Mesendoderm (in vitro differentiated cells): ENCODE results near the gene TMX4.

Experiments used
- DNase-seq: peaks from one replicate; pipeline ENCODE4 v3.0.0; 2013
- H2AK5ac ChIP-seq: 2 replicates; pipeline ENCODE4 v1.6.1; 2013; ENCODE audit warnings: low read length, inconsistent platforms
- H2BK120ac ChIP-seq: 2 replicates; pipeline ENCODE4 v1.6.1; 2013; ENCODE audit warnings: low read depth, mild to moderate bottlenecking, low read length, moderate library complexity, mixed read lengths
- H2BK15ac ChIP-seq: replicated peaks from 2 replicates; pipeline ENCODE4 v1.6.1; 2013; ENCODE audit warnings: low read depth, mild to moderate bottlenecking, moderate library complexity
- H2BK5ac ChIP-seq: 2 replicates; pipeline ENCODE4 v1.6.1; 2013; ENCODE audit warnings: low read length, inconsistent platforms
- H3K18ac ChIP-seq: 2 replicates; pipeline ENCODE4 v1.6.1; 2013; ENCODE audit warnings: mild to moderate bottlenecking, low read length, mixed read lengths
- H3K23ac ChIP-seq: one replicate; pipeline ENCODE4 v1.6.1; 2013; ENCODE audit warnings: low read length
- H3K27ac ChIP-seq: 2 replicates; pipeline ENCODE4 v1.5.1; 2013; ENCODE audit warnings: low read depth, mild to moderate bottlenecking, inconsistent platforms, low read length, moderate library complexity
- H3K27me3 ChIP-seq: 2 replicates; pipeline ENCODE4 v1.6.1; 2013; ENCODE audit warnings: low read length, control low read depth, mild to moderate bottlenecking, inconsistent platforms; ENCODE audit not compliant: insufficient read depth, poor library complexity
- H3K36me3 ChIP-seq: 2 replicates; pipeline ENCODE4 v1.6.1; 2013; ENCODE audit warnings: low read length, inconsistent platforms; ENCODE audit not compliant: control insufficient read depth, insufficient read depth
- H3K4ac ChIP-seq: one replicate; pipeline ENCODE4 v1.6.1; 2013; ENCODE audit warnings: low read depth, mild to moderate bottlenecking, low read length, moderate library complexity
- H3K4me1 ChIP-seq: 2 replicates; pipeline ENCODE4 v1.6.1; 2013; ENCODE audit warnings: low read depth, low read length, inconsistent platforms; ENCODE audit not compliant: control insufficient read depth
- H3K4me2 ChIP-seq: 2 replicates; pipeline ENCODE4 v1.6.1; 2013; ENCODE audit warnings: low read length
- H3K4me3 ChIP-seq: 2 replicates; pipeline ENCODE4 v1.5.1; 2013; ENCODE audit warnings: mild to moderate bottlenecking, low read length
- H3K56ac ChIP-seq: one replicate; pipeline ENCODE4 v1.6.1; 2013; ENCODE audit warnings: low read length
- H3K79me1 ChIP-seq: 2 replicates; pipeline ENCODE4 v1.6.1; 2013; ENCODE audit warnings: low read length, inconsistent platforms
- H3K79me2 ChIP-seq: 2 replicates; pipeline ENCODE4 v1.6.1; 2013; ENCODE audit warnings: mild to moderate bottlenecking, low read length; ENCODE audit not compliant: control insufficient read depth, insufficient read depth
- H3K9ac ChIP-seq: 2 replicates; pipeline ENCODE4 v1.6.1; 2013; ENCODE audit warnings: low read length, inconsistent platforms
- H4K5ac ChIP-seq: one replicate; pipeline ENCODE4 v1.6.1; 2013; ENCODE audit warnings: low read length
- H4K8ac ChIP-seq: one replicate; pipeline ENCODE4 v1.6.1; 2013; ENCODE audit warnings: low read depth, mild to moderate bottlenecking, control low read depth, low read length, moderate library complexity
- WGBS: extraction: QIAGEN DNeasy Blood & Tissue Kit; methylation state at CpG from one replicate; pipeline ENCODE4 v1.1.7; 2013; ENCODE audit warnings: low lambda C conversion rate, missing lambda C conversion rate; ENCODE audit not compliant: insufficient coverage; ENCODE audit errors: extremely low coverage; 5-methylcytosine and 5-hydroxymethylcytosine counted together

Gene TMX4

GRCh38 chr20:7974785-7975435 lies 44.7 kb downstream of the TMX4 start:
- no CpG with 5 or more reads among the region's 4 CpGs for WGBS
- Histone ChIP-seq H3K23ac (no peak overlapping the region), H2AK5ac (no peak overlapping the region), H3K4ac (no peak overlapping the region), H4K8ac (no peak overlapping the region), H3K79me2 (no peaks in the 10 kb centered on the region), H2BK15ac (no peak overlapping the region), H3K18ac (no peak overlapping the region), H3K9ac (no peak overlapping the region), H3K27ac (no peak overlapping the region), H4K5ac (no peak overlapping the region), H3K79me1 (no peaks in the 10 kb centered on the region), H3K4me3 (no peak overlapping the region), H3K4me2 (no peak overlapping the region), H3K36me3 (no peaks in the 10 kb centered on the region), H2BK5ac (no peak overlapping the region), H3K27me3 (no peaks in the 10 kb centered on the region), H3K4me1 (no peaks in the 10 kb centered on the region), H3K56ac (no peak overlapping the region), H2BK120ac (no peak overlapping the region)
- DNase-seq: no peak

DNA sequence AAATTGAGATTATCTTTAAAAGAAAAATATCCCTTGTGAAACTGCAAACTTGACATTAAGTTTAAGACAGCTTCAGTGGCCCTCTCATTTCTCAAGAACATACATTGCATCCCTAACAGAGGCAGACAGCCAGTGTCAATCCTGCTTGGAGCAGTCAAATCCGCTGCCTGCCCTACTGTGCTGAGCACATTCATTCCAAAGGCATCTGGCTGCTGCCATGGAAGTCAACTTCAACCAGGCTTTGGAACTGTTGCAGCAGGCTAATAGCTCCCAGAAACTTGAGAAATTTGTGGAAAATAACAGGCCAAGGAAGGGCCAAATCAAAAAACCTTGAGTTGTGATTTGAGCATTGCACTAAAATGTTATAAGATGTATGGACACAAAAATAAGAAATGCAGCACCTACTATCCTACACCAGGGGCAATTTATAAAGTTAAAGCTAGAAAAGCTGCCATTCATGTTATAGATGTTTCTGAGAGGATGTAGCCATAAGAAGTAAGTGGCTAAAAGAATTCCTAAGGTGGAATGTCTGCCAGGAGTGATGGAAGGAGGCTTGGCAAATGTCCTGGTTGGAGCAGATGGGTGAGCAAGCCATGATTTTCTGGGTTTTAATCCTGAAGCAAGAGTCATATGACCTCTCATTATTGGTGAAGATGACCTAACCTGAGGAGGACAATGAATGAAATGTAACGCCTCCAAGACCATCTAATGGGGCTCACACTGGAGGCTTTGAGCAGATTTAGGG lies 47.9 kb downstream of the TMX4 start:
- WGBS: no CpG with 5 or more reads among the region's 2 CpGs
- H3K4me2 ChIP-seq: no peak overlapping the region
- no peak overlapping the region for H2BK15ac ChIP-seq
- H2AK5ac ChIP-seq: no peak overlapping the region
- H3K4me1 ChIP-seq: no peaks in the 10 kb centered on the region
- no peak overlapping the region for H3K9ac ChIP-seq
- no peak overlapping the region for H2BK120ac ChIP-seq
- no peak overlapping the region for H3K27ac ChIP-seq
- no peak overlapping the region for H3K56ac ChIP-seq
- H4K8ac ChIP-seq: no peak overlapping the region
- no peak overlapping the region for H3K23ac ChIP-seq
- H3K4me3 ChIP-seq: no peak overlapping the region
- no peaks in the 10 kb centered on the region for H3K36me3 ChIP-seq
- H4K5ac ChIP-seq: no peak overlapping the region
- DNase-seq: no peak
- no peaks in the 10 kb centered on the region for H3K79me1 ChIP-seq
- H2BK5ac ChIP-seq: no peak overlapping the region
- H3K79me2 ChIP-seq: no peaks in the 10 kb centered on the region
- no peaks in the 10 kb centered on the region for H3K27me3 ChIP-seq
- H3K4ac ChIP-seq: no peak overlapping the region
- H3K18ac ChIP-seq: no peak overlapping the region

DNA sequence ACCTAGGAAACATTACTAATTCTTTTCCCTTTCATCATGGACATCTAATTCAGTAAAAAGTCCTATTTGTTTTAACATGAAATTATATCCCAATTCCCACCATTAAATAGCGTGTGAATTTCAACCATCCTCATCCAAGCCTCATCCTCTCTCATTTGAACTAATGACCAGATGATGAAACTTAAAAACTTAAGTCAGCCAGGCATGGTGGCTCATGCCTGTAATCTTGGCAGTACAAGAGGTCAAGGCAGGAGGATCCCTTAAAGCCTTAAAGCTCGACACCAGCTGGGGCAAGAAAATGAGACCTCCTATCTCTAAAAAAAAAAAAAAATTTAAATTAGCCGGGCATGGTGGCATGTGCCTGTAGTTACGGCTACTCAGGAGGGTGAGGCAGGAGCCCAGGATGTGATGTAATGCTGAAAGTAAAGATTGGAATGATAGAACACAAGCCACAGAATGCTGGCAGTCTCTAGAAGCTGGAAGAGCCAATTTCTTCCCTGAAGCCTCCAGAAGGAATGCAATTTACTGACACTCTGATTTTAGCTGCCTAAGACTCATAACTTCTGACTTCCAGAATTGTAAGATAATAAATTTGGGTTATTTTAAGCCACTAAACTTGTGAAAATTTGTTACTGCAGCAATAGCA lies 52.2 kb downstream of the TMX4 start:
- no peak overlapping the region for H4K8ac ChIP-seq
- WGBS: no CpG with 5 or more reads among the region's 4 CpGs
- H3K79me2 ChIP-seq: no peaks in the 10 kb centered on the region
- no peak overlapping the region for H2AK5ac ChIP-seq
- no peak overlapping the region for H3K56ac ChIP-seq
- peak; percentile 11 for DNase-seq
- H3K27me3 ChIP-seq: no peaks in the 10 kb centered on the region
- H3K4me2 ChIP-seq: no peak overlapping the region
- no peaks in the 10 kb centered on the region for H3K4me1 ChIP-seq
- H3K23ac ChIP-seq: no peak overlapping the region
- no peak overlapping the region for H2BK5ac ChIP-seq
- no peaks in the 10 kb centered on the region for H3K79me1 ChIP-seq
- H2BK120ac ChIP-seq: no peak overlapping the region
- H3K4me3 ChIP-seq: no peak overlapping the region
- H4K5ac ChIP-seq: no peak overlapping the region
- H3K27ac ChIP-seq: no peak overlapping the region
- H2BK15ac ChIP-seq: no peak overlapping the region
- H3K9ac ChIP-seq: no peak overlapping the region
- no peaks in the 10 kb centered on the region for H3K36me3 ChIP-seq
- H3K18ac ChIP-seq: no peak overlapping the region
- no peak overlapping the region for H3K4ac ChIP-seq

GRCh38 chr20:7966176-7966575 lies 53.4 kb downstream of the TMX4 start:
- Histone ChIP-seq H2BK5ac (no peak overlapping the region), H3K79me1 (no peaks in the 10 kb centered on the region), H3K4ac (no peak overlapping the region), H3K18ac (no peak overlapping the region), H2BK15ac (no peak overlapping the region), H4K5ac (no peak overlapping the region), H3K4me3 (no peak overlapping the region), H3K4me2 (no peak overlapping the region), H3K4me1 (no peaks in the 10 kb centered on the region), H3K27ac (no peak overlapping the region), H3K9ac (no peak overlapping the region), H3K36me3 (no peaks in the 10 kb centered on the region), H3K27me3 (no peaks in the 10 kb centered on the region), H3K79me2 (no peaks in the 10 kb centered on the region), H4K8ac (no peak overlapping the region), H3K56ac (no peak overlapping the region), H3K23ac (no peak overlapping the region), H2AK5ac (no peak overlapping the region), H2BK120ac (no peak overlapping the region)
- no peak for DNase-seq
- no CpG with 5 or more reads among the region's 3 CpGs for WGBS

- Histone ChIP-seq H4K5ac (no peak overlapping the region), H3K79me2 (no peaks in the 10 kb centered on the region), H3K4me3 (no peak overlapping the region), H3K27ac (no peak overlapping the region), H3K9ac (no peak overlapping the region), H2BK15ac (no peak overlapping the region), H3K4me1 (no peaks in the 10 kb centered on the region), H3K79me1 (no peaks in the 10 kb centered on the region), H2AK5ac (no peak overlapping the region), H3K4me2 (no peak overlapping the region), H2BK120ac (no peak overlapping the region), H4K8ac (no peak overlapping the region), H3K18ac (no peak overlapping the region), H3K23ac (no peak overlapping the region), H3K4ac (no peak overlapping the region), H3K27me3 (no peaks in the 10 kb centered on the region), H3K56ac (no peak overlapping the region), H2BK5ac (no peak overlapping the region), H3K36me3 (no peaks in the 10 kb centered on the region)
- DNase-seq: no peak
- WGBS: no CpG with 5 or more reads among the region's 1 CpG
These were observed 60.1 kb downstream of the TMX4 start for GRCh38 chr20:7959484-7959883.
